Osteoblast (primary cell): ENCODE results near the gene JMJD1C. TPM values are rescaled to one million over a fixed set of nuclear protein-coding genes. Genes with fewer than 3 reads are reported as not detected.
A peak's percentile ranks its signal among the peaks of the same experiment; 100 is the strongest.

Experiments used
- DNase-seq: peaks from one replicate; pipeline ENCODE4 v3.0.0; 2011; ENCODE audit warnings: low spot score, mixed read lengths; ENCODE audit not compliant: insufficient read length; ENCODE audit errors: missing footprints
- H2AFZ ChIP-seq: 2 replicates; pipeline ENCODE4 v1.6.0; 2011; ENCODE audit warnings: mild to moderate bottlenecking, low read length
- H3K27ac ChIP-seq: 2 replicates; pipeline ENCODE4 v1.5.1; 2011; ENCODE audit warnings: mild to moderate bottlenecking, low read depth, low read length, moderate library complexity
- H3K27me3 ChIP-seq: 2 replicates; pipeline ENCODE4 v1.6.0; 2012; ENCODE audit warnings: mild to moderate bottlenecking, control low read depth, inconsistent platforms, low read length, moderate library complexity; ENCODE audit not compliant: insufficient read depth
- H3K36me3 ChIP-seq: 2 replicates; pipeline ENCODE4 v1.5.1; 2011; ENCODE audit warnings: mild to moderate bottlenecking, low read length, control low read depth, moderate library complexity; ENCODE audit not compliant: insufficient read depth
- H3K4me1 ChIP-seq: 2 replicates; pipeline ENCODE4 v1.5.1; 2011; ENCODE audit warnings: mild to moderate bottlenecking, low read length, control low read depth, moderate library complexity; ENCODE audit not compliant: insufficient read depth
- H3K4me2 ChIP-seq: 2 replicates; pipeline ENCODE4 v1.6.0; 2011; ENCODE audit warnings: mild to moderate bottlenecking, low read length; ENCODE audit not compliant: insufficient read depth
- H3K4me3 ChIP-seq: fragments of 200-600 bp; sonication (generic); 3 replicates; pipeline ENCODE4 v1.5.1; 2012; ENCODE audit warnings: mild to moderate bottlenecking, low read length, inconsistent platforms; ENCODE audit not compliant: insufficient read depth
- H3K79me2 ChIP-seq: 2 replicates; pipeline ENCODE4 v1.6.0; 2012; ENCODE audit warnings: mild to moderate bottlenecking, low read length, control low read depth, inconsistent platforms; ENCODE audit not compliant: insufficient read depth
- H3K9me3 ChIP-seq: 2 replicates; pipeline ENCODE4 v1.5.1; 2011; ENCODE audit warnings: low read depth, low read length, control low read depth
- H4K20me1 ChIP-seq: 2 replicates; pipeline ENCODE4 v1.6.0; 2012; ENCODE audit warnings: mild to moderate bottlenecking, low read length, control low read depth; ENCODE audit not compliant: insufficient read depth
- total RNA-seq: library from RNA; depleted of rRNA; stranded (reverse); fragments of >200 nt; gene quantifications from 2 replicates; pipeline ENCODE4 v1.2.3, GENCODE V29; 2012
- TF ChIP-seq, protein P1 (sequence below): IDR thresholded peaks from 2 replicates; pipeline ENCODE4 v1.5.1; 2011; ENCODE audit warnings: mild to moderate bottlenecking, low read depth, low read length, moderate library complexity; ENCODE audit errors: extremely low read depth

JMJD1C gene
- total RNA-seq, 1 donor = 92.6 TPM

DNA sequence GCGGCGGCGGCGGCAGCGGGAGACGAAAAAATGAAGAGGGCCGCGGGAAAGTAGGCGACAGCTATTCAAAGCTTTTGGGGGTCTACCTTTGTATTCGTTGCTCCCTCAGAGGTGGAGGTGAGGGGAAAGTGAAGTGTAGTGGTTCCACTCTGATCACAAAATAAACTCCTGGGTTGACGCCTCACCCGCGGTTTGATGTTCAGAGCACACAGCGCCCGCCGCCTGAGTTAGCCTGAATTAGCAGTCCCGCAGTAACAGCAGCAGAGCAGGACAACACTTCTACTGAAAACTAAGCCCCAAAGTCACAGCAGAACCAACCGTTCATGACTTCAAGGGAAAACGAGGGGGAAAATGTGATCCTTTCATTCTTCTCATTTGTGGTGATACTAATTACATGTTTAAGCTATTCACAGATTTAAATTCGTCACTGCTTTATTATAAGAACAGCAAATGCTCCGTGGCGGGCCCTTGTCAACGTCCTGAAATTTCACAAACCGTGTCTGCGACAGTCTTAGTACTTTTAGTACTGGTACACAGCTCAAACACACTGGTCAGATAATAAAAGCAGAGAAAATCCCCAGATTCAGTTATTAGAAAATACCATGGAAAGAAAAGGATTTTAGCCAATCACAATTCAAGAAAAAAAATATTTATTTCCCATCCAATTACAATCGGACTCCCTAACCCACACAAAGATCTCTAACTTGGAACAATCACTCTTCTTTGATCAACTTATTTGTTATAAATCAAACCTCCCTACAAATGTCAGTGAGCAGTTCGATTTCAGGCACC is 563 bp upstream of the JMJD1C start:
- TF ChIP-seq, protein P1, sequence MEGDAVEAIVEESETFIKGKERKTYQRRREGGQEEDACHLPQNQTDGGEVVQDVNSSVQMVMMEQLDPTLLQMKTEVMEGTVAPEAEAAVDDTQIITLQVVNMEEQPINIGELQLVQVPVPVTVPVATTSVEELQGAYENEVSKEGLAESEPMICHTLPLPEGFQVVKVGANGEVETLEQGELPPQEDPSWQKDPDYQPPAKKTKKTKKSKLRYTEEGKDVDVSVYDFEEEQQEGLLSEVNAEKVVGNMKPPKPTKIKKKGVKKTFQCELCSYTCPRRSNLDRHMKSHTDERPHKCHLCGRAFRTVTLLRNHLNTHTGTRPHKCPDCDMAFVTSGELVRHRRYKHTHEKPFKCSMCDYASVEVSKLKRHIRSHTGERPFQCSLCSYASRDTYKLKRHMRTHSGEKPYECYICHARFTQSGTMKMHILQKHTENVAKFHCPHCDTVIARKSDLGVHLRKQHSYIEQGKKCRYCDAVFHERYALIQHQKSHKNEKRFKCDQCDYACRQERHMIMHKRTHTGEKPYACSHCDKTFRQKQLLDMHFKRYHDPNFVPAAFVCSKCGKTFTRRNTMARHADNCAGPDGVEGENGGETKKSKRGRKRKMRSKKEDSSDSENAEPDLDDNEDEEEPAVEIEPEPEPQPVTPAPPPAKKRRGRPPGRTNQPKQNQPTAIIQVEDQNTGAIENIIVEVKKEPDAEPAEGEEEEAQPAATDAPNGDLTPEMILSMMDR = no peak
- no peaks in the 10 kb centered on the region for H3K27me3 ChIP-seq
- H3K4me2 ChIP-seq = peak overlapping the region; percentile 95
- H2AFZ ChIP-seq = peak overlapping the region; percentile 81
- no peaks in the 10 kb centered on the region for H3K9me3 ChIP-seq
- H3K4me3 ChIP-seq = peak overlapping the region; percentile 95
- H3K27ac ChIP-seq = peak overlapping the region; percentile 90
- peak; percentile 60 for DNase-seq
- no peaks in the 10 kb centered on the region for H3K36me3 ChIP-seq
- H4K20me1 ChIP-seq = peaks cover 7% of the 10 kb centered on the region
- H3K4me1 ChIP-seq = peaks cover 24% of the 10 kb centered on the region
- peaks cover 88% of the 10 kb centered on the region for H3K79me2 ChIP-seq

DNA sequence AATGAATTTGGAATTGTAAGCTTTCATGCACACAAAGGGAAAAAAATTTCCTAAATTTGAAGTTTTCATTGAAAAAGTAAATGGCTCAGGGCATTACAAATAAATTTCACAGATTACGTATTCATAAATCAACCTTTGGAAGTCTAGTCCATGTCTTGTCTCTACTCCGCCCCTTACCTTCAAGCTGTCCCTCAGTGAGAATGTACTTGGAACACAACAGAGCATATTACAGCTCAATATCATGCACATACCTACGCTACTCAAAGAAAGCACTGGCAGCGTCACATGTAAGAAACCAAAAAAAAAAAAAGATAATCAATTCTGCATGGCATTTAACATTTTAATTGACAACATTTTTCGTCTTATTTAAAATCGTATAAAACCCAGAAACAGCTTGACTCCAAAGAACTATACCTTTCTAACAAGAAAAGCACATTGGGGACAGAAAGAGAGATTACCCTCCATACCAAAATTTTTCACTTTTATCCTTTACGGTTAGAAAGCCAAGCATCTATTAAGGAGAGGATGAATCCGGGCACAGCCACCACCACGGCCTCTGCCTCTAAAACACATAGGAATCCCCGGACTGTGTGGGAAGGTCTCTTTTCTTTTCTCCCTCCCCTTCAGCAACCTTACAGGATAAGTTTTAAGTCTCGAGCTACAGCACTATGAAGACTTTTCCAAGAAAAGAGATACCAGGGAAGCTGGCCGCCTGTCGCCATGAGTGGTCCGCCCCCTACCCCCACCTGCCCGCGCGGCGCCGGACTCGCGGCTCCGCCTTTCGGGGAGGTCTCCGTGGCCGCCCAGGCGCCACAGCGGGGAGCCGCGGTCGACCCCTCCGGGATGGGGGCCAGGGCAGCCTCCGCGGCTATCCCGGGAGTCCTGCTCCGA is 1.1 kb downstream of the JMJD1C start:
- Histone ChIP-seq H3K4me3 (peak overlapping the region; percentile 95), H4K20me1 (peaks cover 5% of the 10 kb centered on the region), H3K4me2 (peak overlapping the region; percentile 95), H3K79me2 (peaks cover 88% of the 10 kb centered on the region), H2AFZ (peak overlapping the region; percentile 72), H3K36me3 (no peaks in the 10 kb centered on the region), H3K4me1 (peaks cover 24% of the 10 kb centered on the region), H3K9me3 (no peaks in the 10 kb centered on the region), H3K27me3 (no peaks in the 10 kb centered on the region), H3K27ac (peak overlapping the region; percentile 90)
- peak; percentile 83 for DNase-seq
- TF ChIP-seq, protein P1 = no peak

DNA sequence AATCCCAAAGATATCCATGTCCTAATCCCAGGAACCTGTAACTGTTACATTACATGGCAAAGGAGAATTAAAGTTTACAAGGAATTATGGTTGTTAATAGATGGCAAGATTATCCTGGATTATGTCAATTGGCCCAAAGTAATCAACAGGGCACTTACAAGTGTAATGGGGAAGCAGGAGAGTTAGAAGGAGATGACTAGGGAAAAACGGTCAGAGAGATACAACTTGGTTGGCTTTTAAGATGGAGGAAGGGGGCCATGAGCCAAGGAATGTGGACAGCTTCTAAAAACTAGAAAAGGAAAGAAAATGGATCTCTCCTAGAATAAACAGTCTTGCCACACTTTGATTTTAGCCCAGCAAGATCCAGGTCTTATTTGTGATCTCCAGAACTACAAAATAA is 3.3 kb downstream of the JMJD1C start:
- TF ChIP-seq, protein P1 = no peak
- Histone ChIP-seq H3K4me2 (no peak overlapping the region), H3K36me3 (no peaks in the 10 kb centered on the region), H3K27me3 (no peaks in the 10 kb centered on the region), H3K79me2 (peaks cover 88% of the 10 kb centered on the region), H3K27ac (no peak overlapping the region), H3K4me3 (no peak overlapping the region), H3K9me3 (no peaks in the 10 kb centered on the region), H2AFZ (no peak overlapping the region), H4K20me1 (peaks cover 5% of the 10 kb centered on the region), H3K4me1 (peaks cover 22% of the 10 kb centered on the region)
- DNase-seq = no peak

DNA sequence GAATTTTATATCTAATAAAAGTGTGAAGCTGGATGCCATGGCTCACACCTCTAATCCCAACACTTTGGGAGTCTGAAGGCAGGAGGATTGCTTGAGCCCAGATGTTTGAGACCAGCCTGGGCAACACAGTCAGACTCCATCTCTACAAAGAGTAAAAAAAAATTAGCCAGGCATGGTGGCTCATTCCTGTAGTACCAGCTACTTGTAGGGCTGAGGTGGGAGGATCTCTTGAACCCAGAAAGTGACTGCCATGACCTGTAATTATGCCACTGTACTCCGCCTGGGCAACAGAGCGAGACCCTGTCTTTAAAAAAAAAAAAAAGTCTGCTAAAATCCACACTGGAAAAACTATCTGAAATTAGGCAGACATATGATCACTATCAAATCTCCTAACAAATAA is 7.6 kb downstream of the JMJD1C start:
- H3K27ac ChIP-seq = no peak overlapping the region
- H3K36me3 ChIP-seq = no peaks in the 10 kb centered on the region
- no peak overlapping the region for H3K4me3 ChIP-seq
- H3K4me1 ChIP-seq = peaks cover 22% of the 10 kb centered on the region
- no peaks in the 10 kb centered on the region for H3K9me3 ChIP-seq
- no peak overlapping the region for H2AFZ ChIP-seq
- no peaks in the 10 kb centered on the region for H3K27me3 ChIP-seq
- peaks cover 88% of the 10 kb centered on the region for H3K79me2 ChIP-seq
- DNase-seq = no peak
- H3K4me2 ChIP-seq = no peak overlapping the region
- no peaks in the 10 kb centered on the region for H4K20me1 ChIP-seq
- TF ChIP-seq, protein P1 = no peak
